ENCODE data around the gene SPEM1. TPM values are rescaled to one million over a fixed set of nuclear protein-coding genes. Genes with fewer than 3 reads are reported as not detected.

The SPEM1 gene
- total and polyA plus RNA-seq, 2 donors (not counting 1 experiment from before 2014, with no cell fraction given): not detected

- DNase-seq: no peak
- Mint-ChIP-seq H3K27ac (no peak overlapping the region), H3K27me3 (peaks cover 22% of the 10 kb centered on the region), H3K9me3 (ENCODE audit: insufficient read depth) (no peaks in the 10 kb centered on the region), H3K4me1 (peaks cover 2% of the 10 kb centered on the region), H3K4me3 (no peak overlapping the region)
- intact Hi-C loops (cut with micrococcal nuclease): no loop called here
- Histone ChIP-seq H3K9me3 (ENCODE audit: control extremely low read depth in 1 of 3, control insufficient read depth in 2 of 3, insufficient read depth in 1 of 3, low read length in 2 of 3) (no peaks in the 10 kb centered on the region), H3K9ac (ENCODE audit: low read length) (no peak overlapping the region), H3K4me2 (replicated peaks; ENCODE audit: low read depth, low read length, poor library complexity, severe bottlenecking) (no peak overlapping the region), H3K4me3 (ENCODE audit: control extremely low read depth in 1 of 5, extremely low read depth in 1 of 5, insufficient read depth in 1 of 5, low read depth in 2 of 5, low read length in 4 of 5) (no peak overlapping the region), H3K27ac (ENCODE audit: low read length in 2 of 2) (no peak overlapping the region), H3K79me2 (ENCODE audit: control insufficient read depth, insufficient read depth, low read length) (no peaks in the 10 kb centered on the region), H4K20me1 (ENCODE audit: control insufficient read depth, insufficient read depth, low read length, poor library complexity, severe bottlenecking) (no peaks in the 10 kb centered on the region), H3K36me3 (replicated peaks in 1 of 2; ENCODE audit: control extremely low read depth in 1 of 2, control insufficient read depth in 1 of 2, extremely low read depth in 1 of 2, insufficient read depth in 2 of 2, low read length in 1 of 2) (no peaks in the 10 kb centered on the region), H3K27me3 (replicated peaks in 1 of 4; ENCODE audit: control extremely low read depth in 1 of 4, control insufficient read depth in 3 of 4, insufficient read depth in 4 of 4, low read length in 3 of 4) (peaks cover 0 to 13% (median 0%) of the 10 kb centered on the region in 4 experiments), H3K4me1 (ENCODE audit: control insufficient read depth in 2 of 2, insufficient read depth in 2 of 2, low read length in 2 of 2) (peaks cover 0 to 4% of the 10 kb centered on the region in 2 donors), H2AFZ (ENCODE audit: insufficient read depth, low read depth, low read length, poor library complexity, severe bottlenecking) (no peak overlapping the region)
- ChIA-PET CTCF (no interaction called here), POLR2A (interaction anchor here (0.7 kb wide), 2 partner anchors 10 kb away, joined by 3 read pairs; no protein-coding TSS in a partner anchor)
- TF ChIP-seq EZH2 (IDR thresholded peaks at IDR 0.05; ENCODE audit: borderline replicate concordance, insufficient read depth, low read depth, low read length, poor library complexity, severe bottlenecking) (no peak), CTCF (IDR thresholded peaks at IDR 0.05) (no peak)
- 80% methylated on average over 4 of the region's 6 CpGs for WGBS (ENCODE audit: insufficient coverage)
- ATAC-seq (ENCODE audit: low read depth): no peak
These were observed 6.7 kb upstream of the SPEM1 start for GRCh38 chr17:7413346-7413985.

GRCh38 chr17:7414837-7415236 lies 5.3 kb upstream of the SPEM1 start:
- POLR2A ChIA-PET: no interaction called here

More at GRCh38 chr17:7414837-7415236, 5.3 kb upstream of the SPEM1 start:
- Histone ChIP-seq H3K79me2 (ENCODE audit: control insufficient read depth, insufficient read depth, low read length) (no peaks in the 10 kb centered on the region), H3K9me3 (ENCODE audit: control extremely low read depth in 1 of 3, control insufficient read depth in 2 of 3, insufficient read depth in 1 of 3, low read length in 2 of 3) (no peaks in the 10 kb centered on the region), H3K4me1 (ENCODE audit: control insufficient read depth in 2 of 2, insufficient read depth in 2 of 2, low read length in 2 of 2) (no peaks in the 10 kb centered on the region), H3K27ac (ENCODE audit: low read length in 2 of 2) (no peak overlapping the region), H4K20me1 (ENCODE audit: control insufficient read depth, insufficient read depth, low read length, poor library complexity, severe bottlenecking) (no peaks in the 10 kb centered on the region), H3K27me3 (replicated peaks in 1 of 4; ENCODE audit: control extremely low read depth in 1 of 4, control insufficient read depth in 3 of 4, insufficient read depth in 4 of 4, low read length in 3 of 4) (peaks cover 0 to 2% (median 0%) of the 10 kb centered on the region in 4 experiments), H3K9ac (ENCODE audit: low read length) (no peak overlapping the region), H3K36me3 (replicated peaks in 1 of 2; ENCODE audit: control extremely low read depth in 1 of 2, control insufficient read depth in 1 of 2, extremely low read depth in 1 of 2, insufficient read depth in 2 of 2, low read length in 1 of 2) (no peaks in the 10 kb centered on the region), H3K4me2 (replicated peaks; ENCODE audit: low read depth, low read length, poor library complexity, severe bottlenecking) (no peak overlapping the region), H2AFZ (ENCODE audit: insufficient read depth, low read depth, low read length, poor library complexity, severe bottlenecking) (no peak overlapping the region), H3K4me3 (ENCODE audit: control extremely low read depth in 1 of 5, extremely low read depth in 1 of 5, insufficient read depth in 1 of 5, low read depth in 2 of 5, low read length in 4 of 5) (no peak overlapping the region)
- ATAC-seq (ENCODE audit: low read depth) (no peak), DNase-seq (no peak)
- Mint-ChIP-seq H3K9me3 (ENCODE audit: insufficient read depth) (no peaks in the 10 kb centered on the region), H3K4me1 (no peaks in the 10 kb centered on the region), H3K27ac (no peak overlapping the region), H3K27me3 (peaks cover 17% of the 10 kb centered on the region), H3K4me3 (no peak overlapping the region)
- intact Hi-C loops (cut with micrococcal nuclease): no loop called here
- CTCF ChIA-PET: no interaction called here
- WGBS (ENCODE audit: insufficient coverage): 90% methylated on average over 14 of the region's 14 CpGs
- TF ChIP-seq CTCF (IDR thresholded peaks at IDR 0.05) (no peak), EZH2 (IDR thresholded peaks at IDR 0.05; ENCODE audit: borderline replicate concordance, insufficient read depth, low read depth, low read length, poor library complexity, severe bottlenecking) (no peak)

All from B cell (primary cell).